Inferior parietal cortex (tissue), 1 donor: ENCODE measurements around the gene RGS12.

Experiments used
- DNase-seq: peaks from one replicate; pipeline ENCODE4 v3.0.0-alpha.2; 2016; ENCODE audit errors: extremely low spot score

RGS12 gene

DNA sequence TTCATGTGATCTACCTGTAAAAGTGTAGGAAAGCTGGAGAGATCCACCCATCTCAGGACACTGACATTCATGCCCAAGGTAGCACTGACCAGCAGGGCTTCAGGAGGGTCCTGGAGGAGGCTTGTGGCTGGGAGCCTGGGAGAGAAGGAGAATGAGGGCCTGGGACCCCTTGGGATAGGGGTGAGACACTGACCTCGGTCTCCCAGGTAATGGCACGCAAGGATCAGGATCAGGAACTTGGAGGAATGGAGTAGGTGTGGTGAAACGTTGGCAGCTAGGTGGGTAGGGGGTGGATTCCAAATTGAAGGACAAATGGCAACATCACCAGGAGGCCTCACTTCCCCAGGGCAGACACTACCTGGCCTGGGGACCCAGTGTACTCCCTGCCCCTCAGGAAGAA lies 12.4 kb upstream of the RGS12 start:
- DNase-seq: no peak

DNA sequence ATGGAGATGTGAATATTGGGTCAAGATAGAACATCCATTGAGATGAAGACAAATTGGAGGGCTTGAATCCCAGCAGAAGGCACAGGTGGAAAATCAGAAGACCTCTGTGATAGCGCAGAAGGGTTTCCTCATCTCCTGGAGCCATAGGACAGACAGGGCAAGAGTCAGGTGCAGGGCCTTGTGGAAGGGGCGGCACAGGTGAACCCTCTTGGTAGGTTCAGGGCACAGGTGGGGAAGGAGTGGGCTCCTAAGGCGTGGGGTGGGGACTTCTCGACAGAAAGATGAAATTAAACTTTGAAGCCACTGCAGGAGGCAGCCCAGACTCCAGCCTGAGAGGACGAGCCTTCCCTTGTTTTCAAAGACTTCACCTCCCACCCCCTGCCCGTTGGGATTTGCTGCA lies 9.3 kb upstream of the RGS12 start:
- no peak for DNase-seq

GRCh38 chr4:3283916-3284315 lies 8.9 kb upstream of the RGS12 start:
- DNase-seq: no peak

DNA sequence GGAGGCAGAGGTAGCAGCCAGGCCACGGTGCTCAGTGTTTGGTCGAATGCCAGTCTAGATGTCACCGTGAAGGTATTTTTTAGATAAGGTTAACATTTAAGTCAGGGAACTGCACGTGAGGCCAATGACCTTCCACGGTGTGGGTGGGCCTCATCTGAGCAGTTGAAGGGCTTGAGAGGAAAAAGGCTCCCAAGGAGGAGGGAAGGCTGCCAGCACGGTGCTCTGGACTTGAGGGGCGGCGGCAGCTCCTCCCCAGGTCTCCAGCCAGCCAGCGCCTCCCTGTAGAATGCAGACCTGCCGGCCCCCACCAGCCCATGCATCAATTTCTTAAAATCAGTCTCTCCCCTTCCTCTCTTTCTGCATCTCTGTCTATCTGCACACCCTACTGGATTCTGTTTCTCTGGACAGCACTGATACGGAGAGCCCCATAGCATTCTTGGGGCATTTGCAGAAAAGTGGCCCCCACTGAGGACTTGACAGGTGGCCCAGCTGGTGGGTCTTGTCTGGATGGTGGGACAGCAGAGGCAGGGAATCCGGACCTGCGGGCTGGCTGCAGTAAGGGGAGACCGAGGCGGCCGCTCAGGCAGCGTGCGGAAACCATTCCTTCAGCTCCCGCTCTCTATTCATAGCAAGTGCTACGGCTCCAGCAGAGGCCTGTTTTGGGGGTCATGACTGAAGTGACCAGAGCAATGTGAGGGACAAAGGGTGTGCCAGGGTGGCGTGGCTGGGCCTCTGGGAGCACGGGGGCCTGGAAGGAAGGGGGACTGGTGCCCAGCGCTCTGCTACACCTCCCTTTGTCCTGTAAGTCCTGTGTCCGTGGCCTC lies 7.9 kb upstream of the RGS12 start:
- no peak for DNase-seq

- DNase-seq: no peak
Measured at GRCh38 chr4:3285558-3286334, 7.1 kb upstream of the RGS12 start.

DNA sequence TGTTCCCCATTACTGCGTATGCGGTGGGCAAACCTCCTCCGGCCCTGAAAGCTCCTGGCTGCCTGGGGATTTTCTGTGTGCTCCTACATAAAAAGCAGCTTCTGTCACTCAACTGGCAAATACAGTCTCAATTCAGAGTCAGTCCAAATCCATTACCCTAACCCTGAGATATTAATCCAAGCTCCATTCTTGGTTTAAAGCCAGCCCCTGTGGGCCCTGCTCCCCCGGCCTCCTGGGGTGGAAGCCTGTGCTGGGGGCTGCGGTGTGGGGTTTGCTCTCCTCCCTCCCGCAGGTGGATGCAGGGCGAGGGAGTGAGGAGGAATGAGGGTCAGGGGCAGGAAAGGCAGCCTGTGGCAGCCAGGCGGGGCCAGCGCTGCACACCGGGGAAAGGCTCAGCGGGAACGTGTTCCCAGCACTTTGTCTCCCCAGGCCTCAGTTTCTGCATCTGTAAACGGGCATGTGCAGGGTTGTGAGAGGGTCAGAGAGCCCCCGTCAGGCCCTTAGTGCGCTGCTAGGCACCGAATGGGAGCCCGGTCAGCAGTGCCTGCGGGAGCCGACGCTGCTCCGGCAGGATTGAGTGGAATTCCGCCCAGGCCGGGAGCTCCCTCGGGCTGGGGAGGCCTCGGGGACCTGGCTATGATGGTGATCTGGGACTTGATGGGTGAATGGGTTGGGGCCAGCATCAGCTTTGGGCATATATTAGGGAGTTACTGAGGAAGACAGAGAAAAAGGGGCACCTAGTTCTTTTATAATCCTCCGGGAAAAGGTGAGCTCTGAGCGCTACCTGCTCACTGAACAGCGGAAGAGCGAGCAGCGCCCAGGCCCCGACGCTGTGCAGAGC lies 6.3 kb upstream of the RGS12 start:
- DNase-seq: no peak

DNA sequence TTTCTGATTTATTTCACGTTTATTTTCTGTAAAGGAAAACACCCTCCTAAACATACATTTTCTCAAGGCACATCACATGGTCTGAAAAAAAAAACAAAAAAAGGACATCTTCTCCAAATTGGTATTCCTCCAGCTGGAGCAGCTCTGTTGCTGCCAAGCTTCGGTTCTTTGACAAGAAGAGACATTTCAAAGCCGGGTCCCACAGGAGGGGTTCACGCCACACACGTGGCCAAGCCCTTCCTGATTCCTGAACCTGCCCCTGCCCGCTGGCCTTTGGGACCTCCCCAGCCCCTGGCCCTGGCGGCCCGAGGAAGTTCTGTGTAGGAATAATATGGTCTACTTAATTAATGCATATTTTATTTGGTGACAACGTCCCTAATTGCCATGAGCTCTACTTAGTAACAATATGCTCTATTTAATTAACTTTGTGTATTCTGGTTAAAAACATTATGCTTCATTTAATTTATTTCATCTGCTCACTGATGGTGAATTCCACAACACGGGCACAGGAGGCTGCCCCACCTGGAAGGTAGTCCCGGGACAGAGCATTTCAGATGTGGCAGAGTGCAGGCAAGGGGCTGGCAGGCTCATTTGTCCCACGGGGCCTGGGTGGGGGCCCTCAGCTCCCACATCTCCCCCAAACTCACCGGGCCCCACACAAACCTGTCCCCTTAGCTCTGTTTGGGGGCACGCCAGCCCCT lies 5.4 kb upstream of the RGS12 start:
- DNase-seq: no peak

- DNase-seq: no peak
Measured at GRCh38 chr4:3287972-3288570, 4.8 kb upstream of the RGS12 start.

DNA sequence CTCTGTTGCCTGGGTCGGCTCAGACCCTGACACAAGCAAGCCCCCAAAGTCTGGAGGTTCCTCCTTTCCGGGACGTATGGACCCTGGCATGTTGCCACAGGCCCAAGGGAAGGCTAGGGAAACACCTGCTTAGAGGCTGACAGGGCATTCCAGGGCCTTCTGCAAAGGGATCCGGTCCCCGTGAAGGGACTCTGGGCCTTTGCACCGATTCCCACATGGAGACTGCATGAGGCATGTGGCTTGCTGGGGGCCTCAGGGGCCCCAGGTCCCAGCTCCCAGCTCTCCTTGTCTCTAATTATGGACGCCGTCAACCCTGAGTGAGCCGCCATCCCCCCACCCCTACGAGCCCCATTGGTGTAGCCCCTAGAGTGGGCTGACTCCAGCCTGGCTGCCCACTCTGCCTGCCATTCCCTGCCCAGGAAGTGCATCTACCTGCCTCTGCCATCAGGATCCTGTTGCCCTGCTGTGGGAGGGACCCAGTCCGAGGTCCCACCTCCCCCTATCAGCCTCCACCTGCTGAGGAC lies 4.2 kb upstream of the RGS12 start:
- DNase-seq: no peak

- no peak for DNase-seq
Measured at GRCh38 chr4:3290476-3290875, 2.3 kb upstream of the RGS12 start.

DNA sequence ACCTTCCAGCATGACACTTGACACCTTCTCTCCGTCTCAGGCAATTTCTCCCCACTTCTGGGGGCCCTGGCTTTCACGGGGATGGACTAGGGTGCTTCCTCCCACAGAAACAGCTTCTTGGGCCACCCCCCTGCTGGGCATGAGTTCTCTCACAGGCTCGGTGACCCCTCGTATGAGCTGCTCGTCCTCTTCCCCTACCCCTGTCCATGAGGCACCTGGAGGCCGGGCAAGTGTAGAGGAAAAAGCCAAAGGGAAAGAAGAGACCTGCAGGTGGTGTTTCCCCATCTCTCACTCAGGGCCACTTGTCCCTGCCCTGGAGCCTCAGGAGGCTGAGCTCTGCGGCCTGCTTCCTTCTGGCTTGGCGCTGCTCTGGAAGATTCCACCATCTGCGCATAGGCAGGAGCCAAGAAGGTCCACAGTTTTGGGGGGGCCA lies 1.9 kb upstream of the RGS12 start:
- DNase-seq: no peak

GRCh38 chr4:3291411-3291968 lies 1.3 kb upstream of the RGS12 start:
- no peak for DNase-seq

DNA sequence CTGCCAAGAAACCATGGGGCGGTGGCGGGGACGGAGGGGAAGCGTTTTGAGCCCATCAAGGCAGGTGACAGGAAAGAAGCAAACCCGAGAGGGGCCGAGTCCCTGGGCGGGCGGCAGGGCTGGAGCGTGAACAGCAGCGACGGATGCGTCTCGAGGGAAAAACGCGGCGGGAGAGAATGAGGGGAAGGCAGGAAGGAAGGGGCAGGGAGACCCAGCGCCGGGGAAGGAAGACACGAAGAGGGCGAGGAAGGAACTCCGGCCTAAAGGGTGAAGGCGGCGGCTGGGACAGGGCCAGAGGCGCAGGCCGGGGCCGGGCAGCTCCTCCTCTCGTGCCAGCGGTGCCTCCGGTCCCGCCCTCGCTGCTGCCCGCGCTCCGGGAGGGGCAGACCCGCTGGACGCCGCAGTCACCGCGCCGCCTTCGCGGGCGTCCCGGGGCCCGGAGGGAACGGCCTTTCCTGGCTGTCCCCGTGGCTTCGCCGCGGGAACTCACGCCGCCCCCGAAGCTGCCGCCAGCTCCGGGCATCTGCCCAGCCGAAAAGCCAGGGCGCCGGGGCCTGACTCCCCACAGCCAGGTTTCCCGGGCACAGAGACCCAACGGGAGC lies 751 bp upstream of the RGS12 start:
- no peak for DNase-seq

DNA sequence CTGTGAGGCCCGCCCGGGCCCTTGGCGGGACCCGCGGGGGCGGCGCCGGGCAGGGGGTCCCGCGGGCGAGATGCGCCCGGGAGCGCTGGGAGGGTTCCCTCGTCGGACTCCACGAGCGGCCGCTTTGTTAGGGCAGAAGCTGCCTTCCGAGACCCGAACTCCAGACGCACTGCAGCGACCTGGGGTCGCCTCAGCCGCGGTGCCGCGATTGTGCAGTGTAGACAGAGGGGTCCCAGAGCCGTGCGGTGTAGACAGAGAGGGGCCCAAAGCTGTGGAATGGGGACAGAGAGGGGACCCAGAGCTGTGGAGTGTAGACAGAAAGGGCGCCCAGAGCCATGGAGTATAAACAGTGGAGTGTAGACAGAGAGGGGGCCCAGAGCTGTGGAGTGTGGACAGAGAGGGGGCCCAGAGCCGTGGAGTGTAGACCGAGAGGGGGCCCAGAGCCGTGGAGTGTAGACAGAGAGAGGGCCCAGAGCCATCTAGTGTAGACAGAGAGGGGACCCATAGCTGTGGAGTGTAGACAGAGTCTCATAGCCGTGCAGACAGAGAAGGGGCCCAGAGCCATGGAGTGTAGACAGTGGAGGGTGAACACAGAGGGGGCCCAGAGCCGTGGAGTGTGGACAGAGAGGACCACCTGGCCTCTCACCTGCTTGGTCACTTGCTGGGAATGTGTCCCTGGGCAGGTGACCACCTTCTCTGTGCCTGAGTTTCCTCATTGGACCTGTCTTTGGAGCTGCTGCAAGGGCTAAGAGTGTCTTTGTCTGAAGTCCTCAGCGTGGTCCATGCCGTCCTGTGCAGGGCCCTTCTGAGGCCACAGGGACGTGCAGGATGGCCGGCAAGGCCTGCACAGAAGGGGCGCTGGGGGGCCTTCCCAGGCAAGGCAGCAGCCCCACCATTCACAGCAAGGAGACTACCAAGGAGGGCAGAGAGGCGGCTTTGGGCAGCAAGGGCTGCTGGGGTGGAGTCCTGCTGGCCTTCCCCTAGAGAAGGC lies 875 bp downstream of the RGS12 start:
- DNase-seq: no peak

DNA sequence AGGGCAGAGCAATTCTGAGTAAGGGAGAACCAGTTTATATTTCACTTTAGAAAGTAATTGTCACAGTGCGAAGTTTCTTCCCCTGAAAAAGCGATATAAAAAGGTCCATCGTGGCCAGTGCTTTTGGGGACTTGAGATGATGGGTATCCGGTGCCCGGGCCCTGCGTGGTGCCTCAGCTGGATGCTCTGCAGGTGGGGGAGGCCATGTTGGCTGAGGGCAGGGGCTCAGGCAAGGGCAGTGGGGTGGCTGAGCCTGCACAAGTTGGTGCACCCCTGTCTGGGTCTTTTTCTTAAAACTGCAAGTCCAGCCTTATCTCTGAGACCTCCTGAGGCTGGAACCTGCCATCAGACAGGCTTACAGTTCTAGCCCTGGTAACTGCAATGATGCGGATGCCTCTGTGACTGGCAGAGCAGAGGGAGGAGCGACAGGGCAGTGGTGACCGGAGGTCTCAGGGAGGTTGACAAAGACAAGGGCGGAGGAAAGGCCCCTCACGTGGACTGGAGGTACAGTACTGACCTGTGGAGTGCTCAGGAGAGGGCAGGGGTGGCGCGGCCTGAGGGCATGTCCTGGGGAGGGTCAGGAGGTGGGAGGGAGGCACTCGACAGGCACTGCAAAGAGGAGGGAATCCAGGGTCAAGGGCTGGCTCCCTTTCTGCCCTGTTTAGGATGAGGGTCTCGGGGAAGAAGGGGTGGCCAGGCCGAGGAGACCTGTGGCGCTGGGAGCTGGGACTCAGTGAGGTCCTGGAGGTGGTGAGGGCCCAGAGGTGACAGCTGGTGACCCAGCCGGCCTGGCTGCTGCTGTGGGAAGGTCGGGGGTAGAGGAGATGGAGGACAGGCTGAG lies 1.8 kb downstream of the RGS12 start:
- DNase-seq: no peak

GRCh38 chr4:3295837-3296624 lies 3.2 kb downstream of the RGS12 start:
- DNase-seq: no peak

DNA sequence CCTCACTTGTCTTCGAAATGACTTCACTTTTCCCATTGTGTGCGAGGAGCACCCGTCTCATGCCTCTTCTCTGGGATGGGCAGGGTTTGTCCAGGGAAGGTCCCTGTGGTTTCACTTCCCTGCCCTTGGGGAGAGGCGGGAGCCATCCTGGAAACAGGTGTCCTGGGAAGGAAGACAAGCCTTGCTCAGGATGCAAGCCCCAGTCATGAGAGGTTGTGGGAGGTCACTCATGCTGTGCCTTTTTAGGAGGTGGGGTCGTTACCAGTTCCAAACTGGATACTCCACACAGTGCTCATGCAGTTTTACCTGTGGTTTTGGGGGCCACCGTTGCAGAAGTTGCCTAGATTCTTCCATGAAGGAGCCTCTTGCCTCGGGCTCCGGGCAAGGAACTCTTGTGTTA lies 3.8 kb downstream of the RGS12 start:
- DNase-seq: no peak
